Hematopoietic multipotent progenitor cell treated with erythropoietin and hydrocortisone succinate and interleukin-3 and kit ligand, for 6 days (in vitro differentiated cells): ENCODE measurements around the gene LTV1.

ENCODE experiments used
- DNase-seq: peaks from one replicate; pipeline ENCODE4 v3.0.0-alpha.2; 2015

LTV1 gene

DNA sequence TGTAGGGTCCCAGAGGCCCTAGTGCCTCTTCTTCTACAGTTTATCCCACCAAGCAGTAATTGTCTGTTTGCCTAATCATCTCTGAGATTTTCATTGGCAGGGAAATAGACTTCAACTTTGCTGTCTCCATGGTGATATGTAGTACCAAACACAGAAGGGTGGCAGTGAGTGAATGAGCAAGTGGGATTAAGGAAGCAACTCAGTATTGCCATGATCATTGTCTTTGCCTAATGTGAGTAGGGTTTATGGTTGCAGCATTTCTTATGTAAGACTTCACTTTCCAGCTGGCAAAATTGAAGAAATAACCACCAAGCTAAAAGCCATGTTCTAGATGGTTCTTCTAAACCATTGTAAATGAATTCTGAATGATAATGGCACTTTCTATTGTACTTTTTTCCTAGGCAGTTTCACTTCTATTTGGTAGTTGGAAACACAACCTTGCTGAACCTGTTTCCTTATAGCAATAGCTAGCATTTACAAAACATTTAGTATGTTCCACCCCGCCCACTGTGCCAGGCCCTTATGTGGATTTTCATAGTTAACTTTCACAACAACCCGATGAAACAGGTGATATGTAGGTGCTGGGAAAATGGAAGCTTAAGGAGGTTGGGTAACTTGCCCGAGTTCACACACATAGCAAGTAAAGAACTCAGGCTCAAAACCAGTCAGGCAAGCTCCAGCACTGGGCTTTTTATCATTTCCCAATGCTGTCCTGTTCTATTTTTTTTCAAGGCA lies 53.2 kb downstream of the LTV1 start:
- no peak for DNase-seq

DNA sequence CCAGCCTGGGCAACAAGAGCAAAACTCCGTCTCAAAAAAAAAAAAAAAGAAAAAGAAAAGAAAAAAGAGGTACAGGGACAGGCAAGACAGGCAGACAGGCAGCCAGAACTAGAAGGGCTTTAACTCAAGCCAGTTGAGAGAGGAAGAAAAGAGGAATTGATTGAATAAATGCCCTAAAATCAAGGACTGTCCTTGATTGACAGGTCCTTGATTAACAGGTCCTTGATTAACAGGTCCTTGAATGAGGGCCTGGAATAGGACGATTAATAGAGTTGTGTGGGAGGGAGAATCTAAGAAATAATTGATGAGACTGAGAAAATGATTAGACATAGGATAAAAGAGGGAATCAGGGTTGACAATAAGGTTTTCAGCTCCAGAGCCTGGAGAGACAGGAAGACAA lies 57.2 kb downstream of the LTV1 start:
- DNase-seq, result no peak

DNA sequence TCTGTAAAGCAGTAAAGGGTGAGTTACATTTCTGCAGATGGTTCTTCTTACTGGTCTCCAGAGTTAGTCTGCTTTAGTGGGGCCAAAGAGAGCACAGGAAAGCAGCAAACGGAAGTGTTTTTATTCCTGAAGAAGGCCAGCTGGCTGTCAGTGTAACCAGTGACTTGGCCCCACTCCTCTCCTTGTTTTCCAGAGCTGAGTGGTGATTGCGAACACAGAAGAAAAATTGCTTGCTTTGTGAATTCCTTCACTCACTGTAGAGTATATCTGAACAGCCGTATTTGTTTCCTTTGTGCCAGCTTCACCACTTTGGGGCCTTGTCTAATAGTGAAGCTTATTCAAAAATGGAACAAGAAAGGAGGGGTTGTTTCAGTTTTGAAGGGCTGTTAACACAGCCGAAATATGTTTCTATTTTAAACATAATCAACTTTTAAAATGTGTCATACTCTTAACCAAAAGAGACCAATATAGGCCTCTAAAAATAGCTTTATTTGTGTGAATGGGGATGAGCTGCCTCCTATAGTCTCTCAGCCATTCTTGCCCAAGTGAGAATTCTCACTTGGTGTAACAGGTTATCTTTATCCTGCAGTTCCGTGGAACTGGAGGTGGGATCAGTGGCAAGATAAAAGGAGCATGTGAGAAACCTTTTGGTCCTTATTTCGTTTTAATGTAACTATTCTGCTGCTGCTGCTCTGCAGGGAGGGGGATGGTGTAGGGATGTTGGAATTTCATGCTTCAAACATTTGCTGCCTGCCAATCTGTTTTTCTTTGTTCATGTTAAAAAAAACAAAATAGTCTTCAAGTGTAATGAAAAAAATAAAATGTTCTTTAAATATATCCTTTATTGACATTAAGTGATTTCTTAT lies 59.0 kb downstream of the LTV1 start:
- DNase-seq, result no peak

DNA sequence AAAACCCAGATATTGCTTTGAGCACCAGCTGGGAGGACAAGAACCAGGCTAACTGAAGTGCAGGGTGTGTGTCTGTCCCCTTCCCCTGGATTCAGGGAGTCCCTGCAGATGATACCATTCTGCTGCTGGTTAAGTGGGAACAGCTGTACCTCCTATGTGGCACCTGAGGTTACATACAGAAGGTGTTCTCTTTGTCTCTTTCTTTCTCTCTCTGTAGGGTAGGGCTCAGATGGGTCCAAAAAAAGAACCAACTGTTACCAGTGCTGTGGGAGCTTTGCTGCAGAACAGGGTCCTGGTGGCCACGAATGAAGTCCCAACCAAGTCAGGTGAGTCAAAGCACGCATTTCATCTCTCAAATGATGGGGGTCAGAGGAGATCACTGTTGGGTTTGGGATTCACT lies 59.7 kb downstream of the LTV1 start:
- DNase-seq, result no peak

DNA sequence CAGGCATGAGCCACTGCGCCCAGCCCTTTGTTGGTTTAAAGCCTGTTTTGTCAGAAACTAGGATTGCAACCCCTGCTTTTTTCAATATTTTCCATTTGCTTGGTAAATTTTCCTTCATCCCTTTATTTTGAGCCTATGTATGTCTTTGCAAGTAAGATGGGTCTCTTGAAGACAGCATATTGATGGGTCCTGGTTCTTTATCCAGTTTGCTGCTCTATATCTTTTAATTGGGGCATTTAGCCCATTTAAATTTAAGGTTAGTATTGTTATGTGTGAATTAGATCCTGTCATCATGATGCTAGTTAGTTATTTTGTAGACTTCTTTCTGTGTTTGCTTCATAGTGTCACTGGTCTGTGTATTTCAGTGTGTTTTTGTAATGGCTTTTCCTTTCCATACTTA lies 67.9 kb downstream of the LTV1 start:
- DNase-seq, result no peak

DNA sequence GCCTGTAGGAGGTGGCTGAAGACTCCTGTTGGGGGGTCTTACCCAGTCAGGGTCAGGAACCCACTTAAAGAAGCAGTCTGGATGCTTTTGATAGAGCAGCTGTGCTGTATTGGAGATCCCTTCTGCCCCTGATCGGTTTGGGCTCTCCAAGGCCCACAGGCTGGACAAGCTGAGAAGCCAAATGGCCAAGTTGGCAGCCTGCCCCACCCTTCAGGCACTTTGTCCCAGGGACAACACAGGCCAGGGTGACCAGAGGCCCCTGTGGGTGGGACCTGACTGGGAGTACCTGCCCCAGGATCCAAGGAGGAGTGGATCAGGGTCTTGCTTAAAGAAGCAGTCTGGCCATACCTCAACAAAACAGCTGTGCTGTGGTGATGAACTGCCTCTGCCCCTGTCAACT lies 69.5 kb downstream of the LTV1 start:
- DNase-seq, result no peak
